Ovary (tissue), 3 donors: ENCODE data around the gene TBC1D22B.

Experiments
- CTCF ChIP-seq, 3 donors: fragments of 450-650 bp in 2 of 3; fragments of 200-600 bp in 1 of 3; IDR thresholded peaks; one replicate each; pipeline versions ENCODE4 v1.5.1 to v1.8.0; 2016 to 2022; ENCODE audit warnings: antibody characterized with exemption in 3 of 3, mild to moderate bottlenecking in 1 of 3
- EP300 ChIP-seq: sonication (generic); formaldehyde crosslinking; IDR thresholded peaks from one replicate; pipeline ENCODE4 v1.6.1; 2017; ENCODE audit warnings: antibody characterized with exemption
- POLR2A ChIP-seq: fragments of 450-650 bp; IDR thresholded peaks from one replicate; pipeline ENCODE4 v1.6.1; 2017; ENCODE audit warnings: antibody characterized with exemption, mild to moderate bottlenecking, moderate library complexity
- donor health status: DM: no; HTN: no; CAD: no.

- TF ChIP-seq CTCF (IDR thresholded peaks at IDR 0.05) (no peak), POLR2A (no peak), EP300 (no peak)
These were observed 63.5 kb downstream of the TBC1D22B start for GRCh38 chr6:37321101-37321500.
